Transverse colon (tissue), 4 donors: ENCODE data around the gene NMRAL1. TPM values are rescaled to one million over a fixed set of nuclear protein-coding genes. Genes with fewer than 3 reads are reported as not detected.

ENCODE experiments used
- DNase-seq: peaks from one replicate; pipeline ENCODE4 v3.0.0-alpha.2; 2019
- H3K27ac ChIP-seq, 4 donors: fragments of 200-600 bp; sonication (generic); 2 replicates each; pipeline ENCODE4 v1.5.1; 2016 to 2018; ENCODE audit warnings: inconsistent platforms in 4 of 4
- H3K27me3 ChIP-seq: fragments of 200-600 bp; sonication (generic); 2 replicates; pipeline ENCODE4 v1.5.1; 2017; ENCODE audit warnings: inconsistent platforms
- H3K36me3 ChIP-seq, 4 donors: fragments of 200-600 bp; sonication (generic); 2 replicates each; pipeline ENCODE4 v1.5.1; 2017 to 2019; ENCODE audit warnings: inconsistent platforms in 4 of 4
- H3K4me1 ChIP-seq, 4 donors: fragments of 200-600 bp; sonication (generic); 2 replicates each; pipeline ENCODE4 v1.5.1; 2017 to 2020; ENCODE audit warnings: inconsistent platforms in 4 of 4
- H3K4me3 ChIP-seq, 4 donors: fragments of 200-600 bp; sonication (generic); 1 replicate in 1 of 4; 2 replicates in 3 of 4; pipeline versions ENCODE4 v1.5.1 to v1.6.1; 2017 to 2019; ENCODE audit warnings: inconsistent platforms in 4 of 4
- H3K9me3 ChIP-seq, 2 donors: fragments of 200-600 bp; sonication (generic); 2 replicates each; pipeline ENCODE4 v1.5.1; 2017 to 2019; ENCODE audit warnings: inconsistent platforms in 2 of 2
- CTCF ChIP-seq, 5 experiments: fragments of 200-600 bp in 3 of 5; fragments of 450-650 bp in 2 of 5; sonication (generic) in 3 of 5; IDR thresholded peaks; 1 replicate in 2 of 5; 2 replicates in 3 of 5; pipeline ENCODE4 v1.5.1; 2016 to 2017; ENCODE audit warnings: antibody characterized with exemption in 5 of 5, inconsistent platforms in 3 of 5, mild to moderate bottlenecking in 2 of 5, moderate library complexity in 1 of 5
- EP300 ChIP-seq: sonication (generic); formaldehyde crosslinking; IDR thresholded peaks from one replicate; pipeline ENCODE4 v1.6.1; 2017; ENCODE audit warnings: antibody characterized with exemption, low read depth
- POLR2A ChIP-seq: fragments of 450-650 bp; IDR thresholded peaks from one replicate; pipeline ENCODE4 v1.6.1; 2016; ENCODE audit warnings: antibody characterized with exemption, mild to moderate bottlenecking, moderate library complexity
- POLR2AphosphoS5 ChIP-seq, 3 donors: sonication (generic); formaldehyde crosslinking; IDR thresholded peaks; one replicate each; pipeline ENCODE4 v1.6.1; 2016; ENCODE audit warnings: antibody characterized with exemption in 3 of 3
- WGBS, 2 donors: methylation state at CpG; one replicate each; pipeline ENCODE4 v1.1.5; 2018; ENCODE audit warnings: low coverage in 1 of 2; 5-methylcytosine and 5-hydroxymethylcytosine counted together
- in situ Hi-C, 4 donors: fragments of 200-750 bp; cut with MboI; loops; one replicate each; pipeline versions ENCODE4 v1.15.0 to v1.15.1; 2017; ENCODE audit warnings: low sequenced_read_pairs in 3 of 4, low pct_ligation_motif_present in 1 of 4, low pct_unique_long_range_greater_than_20kb in 1 of 4
- intact Hi-C: fragments of 100-400 bp; cut with DNase I; formaldehyde crosslinking; loops from one replicate; pipeline ENCODE4 v1.15.1; 2023; ENCODE audit warnings: low total_unique reads
- total RNA-seq, 4 donors: library from RNA; depleted of rRNA; stranded (reverse); fragments of >200 nt; gene quantifications; one replicate each; pipeline ENCODE4 v1.1.0, GENCODE V29; 2016

The NMRAL1 gene
- total RNA-seq, 4 donors from 2014 or later = 46.0 to 75.9 (median 66.6) TPM

GRCh38 chr16:4489030-4489429 lies 14.6 kb upstream of the NMRAL1 start:
- DNase-seq = no peak
- intact Hi-C loops = no loop called here
- Histone ChIP-seq H3K4me1 (peaks cover 0 to 9% (median 0%) of the 10 kb centered on the region in 4 donors), H3K9me3 (no peaks in the 10 kb centered on the region), H3K4me3 (no peak overlapping the region), H3K27ac (peak overlapping the region in 3 of 4 donors; percentile 41 to 49 (median 44)), H3K36me3 (peaks cover 0 to 15% (median 0%) of the 10 kb centered on the region in 4 donors), H3K27me3 (no peaks in the 10 kb centered on the region)
- TF ChIP-seq POLR2A (no peak), CTCF (IDR thresholded peaks at IDR 0.05) (no peak), POLR2AphosphoS5 (IDR thresholded peaks at IDR 0.05) (no peak), EP300 (no peak)
- 93 to 98% methylated on average over 5 of the region's 5 CpGs for WGBS, 2 donors
- in situ Hi-C loops = no loop called here

- H3K27ac ChIP-seq = peak overlapping the region; percentile 3 to 49 (median 42)
- no peak for DNase-seq
These were observed 14.1 kb upstream of the NMRAL1 start for GRCh38 chr16:4488499-4488967.

GRCh38 chr16:4487955-4488498 lies 13.6 kb upstream of the NMRAL1 start:
- H3K4me1 ChIP-seq = peaks cover 0 to 9% (median 0%) of the 10 kb centered on the region in 4 donors
- peak overlapping the region in 3 of 4 donors; percentile 3 to 49 (median 22) for H3K27ac ChIP-seq
- in situ Hi-C loops (no loop called here), intact Hi-C loops (no loop called here)
- no peaks in the 10 kb centered on the region for H3K9me3 ChIP-seq
- WGBS, 2 donors = 75 to 84% methylated on average over 5 of the region's 5 CpGs
- H3K27me3 ChIP-seq = no peaks in the 10 kb centered on the region
- H3K36me3 ChIP-seq = peaks cover 0 to 15% (median 0%) of the 10 kb centered on the region in 4 donors
- no peak for DNase-seq
- no peak overlapping the region for H3K4me3 ChIP-seq
- TF ChIP-seq CTCF (IDR thresholded peaks at IDR 0.05) = no peak
- TF ChIP-seq EP300 = no peak
- no peak for TF ChIP-seq POLR2AphosphoS5 (IDR thresholded peaks at IDR 0.05)
- no peak for TF ChIP-seq POLR2A

More at GRCh38 chr16:4488499-4488967, 14.1 kb upstream of the NMRAL1 start:
- no peak overlapping the region for H3K4me3 ChIP-seq
- H3K27me3 ChIP-seq = no peaks in the 10 kb centered on the region
- TF ChIP-seq EP300 (no peak), POLR2A (no peak), POLR2AphosphoS5 (IDR thresholded peaks at IDR 0.05) (no peak), CTCF (IDR thresholded peaks at IDR 0.05) (no peak)
- intact Hi-C loops (no loop called here), in situ Hi-C loops (no loop called here)
- H3K9me3 ChIP-seq = no peaks in the 10 kb centered on the region
- H3K36me3 ChIP-seq = peaks cover 0 to 15% (median 0%) of the 10 kb centered on the region in 4 donors
- 89 to 100% methylated on average over 1 of the region's 1 CpG for WGBS, 2 donors
- H3K4me1 ChIP-seq = peaks cover 0 to 9% (median 0%) of the 10 kb centered on the region in 4 donors

- DNase-seq = no peak
- Histone ChIP-seq H3K27me3 (no peaks in the 10 kb centered on the region), H3K9me3 (no peaks in the 10 kb centered on the region), H3K36me3 (peaks cover 0 to 15% (median 0%) of the 10 kb centered on the region in 4 donors), H3K4me1 (peaks cover 0 to 9% (median 0%) of the 10 kb centered on the region in 4 donors), H3K27ac (peak overlapping the region; percentile 19 to 51 (median 28)), H3K4me3 (no peak overlapping the region)
- intact Hi-C loops (no loop called here), in situ Hi-C loops (no loop called here)
- TF ChIP-seq EP300 = no peak
- peak in 2 of 3 donors; percentile 27 to 39 for TF ChIP-seq POLR2AphosphoS5 (IDR thresholded peaks at IDR 0.05)
- 95 to 100% methylated on average over 1 to 3 of the region's 3 CpGs for WGBS, 2 donors
These were observed 11.9 kb upstream of the NMRAL1 start for GRCh38 chr16:4486126-4486893.
